Activated CD8-positive, alpha-beta memory T cell treated with anti-CD3 and anti-CD28 coated beads, Interleukin-2, amount 10 ng/mL, durations not matched to agents 7 days and 5 days (primary cell): Measurements from ENCODE around the gene AMMECR1. TPM values are rescaled to one million over a fixed set of nuclear protein-coding genes. Genes with fewer than 3 reads are reported as not detected.
"Not testable (repeated sequence)": the region's sequence is repeated elsewhere in the genome, so short reads cannot be mapped to it uniquely, and the experiment has no call there.

Experiments
- ATAC-seq: fragments of 150-1000 bp; cut with Tn5 transposase; one replicate; pipeline ENCODE4 v1.10.0; 2021; ENCODE audit warnings: moderate library complexity
- CTCF ChIA-PET: fragments of 350-600 bp; sonication (Branson Sonifier 250); formaldehyde crosslinking; loops from one replicate; lab custom pipeline; 2021; ENCODE audit warnings: antibody characterized with exemption; lab: Charles Lee
- DNase-seq: peaks from one replicate; pipeline ENCODE4 v3.0.0-alpha.2; 2020
- H3K27ac Mint-ChIP-seq: one replicate; pipeline ENCODE4 v1.8.0; 2021; ENCODE audit warnings: mild to moderate bottlenecking, mixed read lengths
- H3K27me3 Mint-ChIP-seq: one replicate; pipeline ENCODE4 v1.8.0; 2021; ENCODE audit warnings: mixed read lengths
- H3K36me3 Mint-ChIP-seq: one replicate; pipeline ENCODE4 v1.8.0; 2021; ENCODE audit warnings: mild to moderate bottlenecking, mixed read lengths
- H3K4me1 Mint-ChIP-seq: one replicate; pipeline ENCODE4 v1.8.0; 2021; ENCODE audit warnings: mixed read lengths
- H3K4me3 Mint-ChIP-seq: one replicate; pipeline ENCODE4 v1.8.0; 2021; ENCODE audit warnings: mild to moderate bottlenecking, moderate library complexity, mixed read lengths
- H3K9me3 Mint-ChIP-seq: one replicate; pipeline ENCODE4 v1.8.0; 2022; ENCODE audit warnings: low read depth, mixed read lengths
- total RNA-seq, 2 experiments: library from RNA; stranded (reverse); gene quantifications; one replicate each; pipeline ENCODE4 v1.2.3, GENCODE V29; 2021

The AMMECR1 gene
- total RNA-seq, 2 experiments from 2014 or later, result 8.8 to 10.1 TPM

GRCh38 chrX:110267874-110268273 is 50.0 kb downstream of the AMMECR1 start:
- Mint-ChIP-seq H3K36me3 (peaks cover 3% of the 10 kb centered on the region), H3K9me3 (no peaks in the 10 kb centered on the region), H3K4me1 (peaks cover 16% of the 10 kb centered on the region), H3K27me3 (no peaks in the 10 kb centered on the region), H3K4me3 (no peak overlapping the region), H3K27ac (no peak overlapping the region)
- ATAC-seq, result no peak
- no peak for DNase-seq
- CTCF ChIA-PET, result no interaction called here

DNA sequence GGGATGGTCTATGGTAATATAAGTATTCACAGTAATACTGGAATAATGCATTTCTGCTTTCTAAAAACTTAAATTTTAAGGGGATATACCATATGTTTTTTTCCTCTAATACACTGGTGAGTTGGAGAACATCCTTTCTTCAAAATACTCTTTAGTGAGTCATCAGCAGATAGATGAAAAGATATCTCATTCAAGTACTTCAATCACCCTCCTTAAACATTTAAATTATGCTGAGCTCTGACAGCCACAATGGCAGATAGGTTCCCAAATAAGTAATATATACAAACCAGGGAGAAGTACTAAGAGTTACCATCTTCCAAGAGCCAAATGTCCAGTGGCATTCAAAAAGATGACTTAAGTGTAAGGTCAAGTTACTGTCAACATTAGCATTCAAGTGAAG is 52.2 kb downstream of the AMMECR1 start:
- Mint-ChIP-seq H3K4me1 (peaks cover 16% of the 10 kb centered on the region), H3K9me3 (no peaks in the 10 kb centered on the region), H3K27ac (no peak overlapping the region), H3K27me3 (no peaks in the 10 kb centered on the region), H3K4me3 (no peak overlapping the region), H3K36me3 (peaks cover 4% of the 10 kb centered on the region)
- CTCF ChIA-PET, result no interaction called here
- ATAC-seq (no peak), DNase-seq (no peak)

DNA sequence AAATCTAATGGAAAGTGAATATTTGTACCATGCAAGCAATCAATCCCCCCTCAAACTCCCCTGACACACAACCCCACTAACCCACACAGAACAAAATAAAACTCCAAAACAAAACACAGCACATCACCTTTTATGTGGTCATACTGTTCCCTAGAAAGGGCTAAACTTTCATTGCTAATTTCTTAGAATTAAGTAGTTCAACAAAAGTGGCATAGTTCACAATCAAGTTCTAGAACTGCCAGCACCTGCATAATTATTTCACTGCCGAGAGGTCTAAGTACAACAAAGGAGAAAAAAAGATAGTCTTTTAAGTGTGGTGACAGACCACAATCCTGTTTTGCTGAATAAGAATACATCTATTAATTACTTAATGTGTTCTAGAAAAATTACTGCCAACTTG is 58.8 kb downstream of the AMMECR1 start:
- Mint-ChIP-seq H3K36me3 (peaks cover 6% of the 10 kb centered on the region), H3K27ac (no peak overlapping the region), H3K4me3 (no peak overlapping the region), H3K27me3 (no peaks in the 10 kb centered on the region), H3K4me1 (no peaks in the 10 kb centered on the region), H3K9me3 (no peaks in the 10 kb centered on the region)
- ATAC-seq (no peak), DNase-seq (no peak)
- CTCF ChIA-PET, result no interaction called here

DNA sequence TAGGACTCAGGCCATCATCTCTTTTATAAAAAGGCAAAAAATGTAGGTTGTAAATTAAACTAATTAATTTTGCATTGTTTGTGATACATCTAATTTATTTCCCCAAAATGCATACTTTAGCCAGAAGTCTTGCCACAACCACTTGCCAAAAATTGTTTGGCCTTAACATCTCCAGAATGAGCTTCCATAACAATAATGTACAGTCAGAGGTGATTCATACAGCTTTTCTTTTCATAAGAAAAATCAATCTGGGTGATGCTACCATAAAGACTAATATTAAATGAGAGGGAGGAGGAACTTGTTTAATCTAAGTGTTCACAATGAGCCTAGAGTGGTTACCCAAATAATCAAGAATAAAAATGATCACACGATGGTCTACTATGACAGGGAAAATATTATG is 59.3 kb downstream of the AMMECR1 start:
- Mint-ChIP-seq H3K27me3 (no peaks in the 10 kb centered on the region), H3K27ac (no peak overlapping the region), H3K4me3 (no peak overlapping the region), H3K9me3 (no peaks in the 10 kb centered on the region), H3K4me1 (no peaks in the 10 kb centered on the region), H3K36me3 (peaks cover 5% of the 10 kb centered on the region)
- CTCF ChIA-PET, result no interaction called here
- ATAC-seq (no peak), DNase-seq (no peak)

DNA sequence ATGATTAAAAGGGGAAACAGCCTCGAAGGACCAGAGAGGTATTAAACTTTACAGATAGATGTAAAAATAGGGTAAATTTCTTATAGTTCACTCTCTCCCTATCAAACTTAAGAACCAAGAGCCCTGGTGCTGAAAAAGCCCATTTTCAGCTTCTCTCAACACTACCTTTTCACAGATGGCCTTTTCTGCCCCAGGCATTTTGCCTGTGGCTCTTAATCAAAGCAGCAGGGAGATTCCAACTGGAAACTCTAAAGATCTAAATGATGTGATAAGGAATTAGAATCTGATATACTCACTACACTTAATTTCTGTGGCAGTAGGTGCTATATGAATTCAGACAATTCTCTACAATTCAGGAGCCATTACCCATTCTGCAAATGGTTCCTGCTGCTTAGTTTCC is 60.0 kb downstream of the AMMECR1 start:
- ATAC-seq, result no peak
- H3K36me3 Mint-ChIP-seq, result peaks cover 6% of the 10 kb centered on the region
- no peak overlapping the region for H3K4me3 Mint-ChIP-seq
- no peak for DNase-seq
- no peak overlapping the region for H3K27ac Mint-ChIP-seq
- no peaks in the 10 kb centered on the region for H3K9me3 Mint-ChIP-seq
- H3K4me1 Mint-ChIP-seq, result no peaks in the 10 kb centered on the region
- no peaks in the 10 kb centered on the region for H3K27me3 Mint-ChIP-seq
- CTCF ChIA-PET, result no interaction called here

DNA sequence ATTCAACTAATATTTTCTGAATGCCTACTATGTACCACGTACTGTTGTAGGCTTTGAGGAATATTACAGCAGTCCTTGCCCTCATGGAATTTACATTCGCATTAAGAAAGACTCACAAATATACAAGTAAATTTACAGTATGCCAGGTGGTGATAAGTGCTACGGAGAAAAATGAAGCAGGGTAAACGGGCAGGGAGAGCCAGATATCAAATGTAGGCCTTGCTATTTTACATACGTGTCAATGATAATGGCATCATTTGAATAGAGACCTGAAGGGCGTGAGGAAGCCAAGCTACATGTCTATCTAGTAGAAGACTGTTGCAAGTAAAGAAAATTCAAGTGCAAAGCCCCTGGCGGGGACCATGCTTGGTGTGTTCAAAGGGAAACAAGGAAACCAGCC is 65.2 kb downstream of the AMMECR1 start:
- Mint-ChIP-seq H3K36me3 (peaks cover 11% of the 10 kb centered on the region), H3K27ac (no peak overlapping the region), H3K4me1 (no peaks in the 10 kb centered on the region)

DNA sequence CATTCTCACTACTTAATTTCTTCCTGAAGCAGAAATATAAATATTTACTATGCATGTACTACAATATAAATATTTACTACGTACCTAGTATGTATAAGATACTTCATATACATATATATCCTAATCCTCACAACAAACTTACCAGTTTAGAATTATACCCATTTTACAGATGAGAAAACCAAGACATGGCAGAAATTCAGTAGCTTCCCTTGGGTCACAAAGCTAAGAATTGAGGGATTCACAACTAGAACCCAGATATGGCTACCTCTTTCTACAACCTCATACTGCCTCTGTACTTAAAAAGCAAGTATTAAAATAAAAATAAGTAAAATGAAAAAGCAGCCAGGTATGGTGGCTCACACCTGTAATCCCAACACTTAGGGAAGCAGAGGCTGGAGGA is 65.9 kb downstream of the AMMECR1 start:
- H3K36me3 Mint-ChIP-seq, result peaks cover 11% of the 10 kb centered on the region
- H3K4me3 Mint-ChIP-seq, result no peak overlapping the region
- no peak for ATAC-seq
- no peaks in the 10 kb centered on the region for H3K9me3 Mint-ChIP-seq
- DNase-seq, result no peak
- CTCF ChIA-PET, result no interaction called here
- H3K27me3 Mint-ChIP-seq, result no peaks in the 10 kb centered on the region
- H3K4me1 Mint-ChIP-seq, result no peaks in the 10 kb centered on the region
- H3K27ac Mint-ChIP-seq, result no peak overlapping the region

More for the DNA sequence above, 65.2 kb downstream of the AMMECR1 start:
- ATAC-seq (no peak), DNase-seq (no peak)
- no peaks in the 10 kb centered on the region for H3K9me3 Mint-ChIP-seq
- H3K27me3 Mint-ChIP-seq, result no peaks in the 10 kb centered on the region
- CTCF ChIA-PET, result no interaction called here
- no peak overlapping the region for H3K4me3 Mint-ChIP-seq

GRCh38 chrX:110251526-110251925 is 66.4 kb downstream of the AMMECR1 start:
- H3K4me3 Mint-ChIP-seq, result no peak overlapping the region
- no peak for ATAC-seq
- no peak for DNase-seq
- no peak overlapping the region for H3K27ac Mint-ChIP-seq
- no peaks in the 10 kb centered on the region for H3K9me3 Mint-ChIP-seq
- CTCF ChIA-PET, result no interaction called here
- H3K4me1 Mint-ChIP-seq, result peaks cover 2% of the 10 kb centered on the region
- H3K36me3 Mint-ChIP-seq, result peaks cover 11% of the 10 kb centered on the region
- H3K27me3 Mint-ChIP-seq, result no peaks in the 10 kb centered on the region

GRCh38 chrX:110250847-110251246 is 67.0 kb downstream of the AMMECR1 start:
- ATAC-seq, result no peak
- Mint-ChIP-seq H3K27ac (no peak overlapping the region), H3K27me3 (no peaks in the 10 kb centered on the region), H3K36me3 (peaks cover 12% of the 10 kb centered on the region), H3K9me3 (no peaks in the 10 kb centered on the region), H3K4me3 (no peak overlapping the region), H3K4me1 (peaks cover 6% of the 10 kb centered on the region)
- DNase-seq, result no peak
- CTCF ChIA-PET, result no interaction called here

GRCh38 chrX:110248578-110248977 is 69.3 kb downstream of the AMMECR1 start:
- peaks cover 8% of the 10 kb centered on the region for H3K4me1 Mint-ChIP-seq
- no peak for DNase-seq
- CTCF ChIA-PET, result no interaction called here

DNA sequence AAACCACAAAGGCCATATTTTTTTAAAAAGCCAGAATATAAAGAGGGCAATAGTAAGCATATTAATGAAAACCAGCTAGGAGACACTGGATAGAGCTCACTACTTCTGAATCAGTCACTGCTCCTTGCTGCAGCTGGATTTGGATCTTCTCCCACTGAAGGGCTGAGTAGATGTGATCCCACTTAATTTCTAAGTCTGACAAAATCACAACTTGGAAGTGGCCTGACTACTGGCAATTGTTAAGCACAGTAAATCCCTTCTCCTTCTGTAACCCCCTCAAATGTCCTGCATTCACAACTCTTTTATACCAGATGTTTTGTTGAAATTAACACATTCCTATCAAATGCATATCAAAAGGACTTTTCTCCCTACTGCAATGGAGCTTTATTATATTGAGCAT is 72.9 kb downstream of the AMMECR1 start:
- H3K4me1 Mint-ChIP-seq, result peaks cover 10% of the 10 kb centered on the region
- H3K4me3 Mint-ChIP-seq, result no peak overlapping the region
- CTCF ChIA-PET, result no interaction called here
- peaks cover 11% of the 10 kb centered on the region for H3K36me3 Mint-ChIP-seq
- ATAC-seq (no peak), DNase-seq (no peak)
- H3K27me3 Mint-ChIP-seq, result no peaks in the 10 kb centered on the region
- no peaks in the 10 kb centered on the region for H3K9me3 Mint-ChIP-seq
- H3K27ac Mint-ChIP-seq, result no peak overlapping the region

More at GRCh38 chrX:110248578-110248977, 69.3 kb downstream of the AMMECR1 start:
- H3K4me3 Mint-ChIP-seq, result no peak overlapping the region
- no peaks in the 10 kb centered on the region for H3K9me3 Mint-ChIP-seq
- peaks cover 11% of the 10 kb centered on the region for H3K36me3 Mint-ChIP-seq
- no peak for ATAC-seq
- H3K27ac Mint-ChIP-seq, result no peak overlapping the region
- no peaks in the 10 kb centered on the region for H3K27me3 Mint-ChIP-seq

- H3K9me3 Mint-ChIP-seq, result no peaks in the 10 kb centered on the region
- ATAC-seq (no peak), DNase-seq (no peak)
- peaks cover 17% of the 10 kb centered on the region for H3K36me3 Mint-ChIP-seq
- H3K4me3 Mint-ChIP-seq, result no peak overlapping the region
- no peak overlapping the region for H3K27ac Mint-ChIP-seq
- CTCF ChIA-PET, result no interaction called here
- peaks cover 32% of the 10 kb centered on the region for H3K4me1 Mint-ChIP-seq
- no peaks in the 10 kb centered on the region for H3K27me3 Mint-ChIP-seq
Measured at GRCh38 chrX:110242371-110242770, 75.5 kb downstream of the AMMECR1 start.

- H3K4me3 Mint-ChIP-seq, result no peak overlapping the region
- H3K27me3 Mint-ChIP-seq, result no peaks in the 10 kb centered on the region
- CTCF ChIA-PET, result no interaction called here
- no peaks in the 10 kb centered on the region for H3K9me3 Mint-ChIP-seq
- peaks cover 17% of the 10 kb centered on the region for H3K36me3 Mint-ChIP-seq
- peaks cover 37% of the 10 kb centered on the region for H3K4me1 Mint-ChIP-seq
- ATAC-seq, result no peak
- no peak for DNase-seq
- no peak overlapping the region for H3K27ac Mint-ChIP-seq
Measured at GRCh38 chrX:110241816-110242215, 76.1 kb downstream of the AMMECR1 start.

DNA sequence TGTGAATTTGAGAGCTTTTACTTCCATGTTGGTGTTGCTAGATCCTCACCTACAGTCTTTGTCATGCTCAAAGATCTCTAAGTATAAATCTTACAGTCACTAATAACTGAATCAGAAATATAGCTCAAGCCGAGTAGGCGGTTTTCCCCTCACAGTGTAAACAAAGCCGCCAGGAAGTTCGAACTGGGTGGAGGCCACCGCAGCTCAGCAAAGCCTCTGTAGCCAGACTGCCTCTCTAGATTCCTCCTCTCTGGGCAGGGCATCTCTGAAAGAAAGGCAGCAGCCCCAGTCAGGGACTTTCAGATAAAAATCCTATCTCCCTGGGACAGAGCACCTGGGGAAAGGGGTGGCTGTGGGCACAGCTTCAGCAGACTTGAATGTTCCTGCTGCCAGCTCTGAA is 79.6 kb downstream of the AMMECR1 start:
- Mint-ChIP-seq H3K4me1 (peaks cover 36% of the 10 kb centered on the region), H3K27ac (peak overlapping the region; percentile 63), H3K36me3 (peaks cover 20% of the 10 kb centered on the region)
- H3K27me3 Mint-ChIP-seq, ATAC-seq, H3K4me3 Mint-ChIP-seq, H3K9me3 Mint-ChIP-seq: not testable (repeated sequence)
- DNase-seq, result peak; percentile 68
- CTCF ChIA-PET, result interaction anchor here (1.3 kb wide), 2 partner anchors 18 to 79 kb away, joined by 4 read pairs; partner anchors contain the start of gene AMMECR1

GRCh38 chrX:110231485-110231884 is 86.4 kb downstream of the AMMECR1 start:
- Mint-ChIP-seq H3K36me3 (peaks cover 22% of the 10 kb centered on the region), H3K4me1 (peaks cover 21% of the 10 kb centered on the region)
- H3K9me3 Mint-ChIP-seq, DNase-seq, H3K27me3 Mint-ChIP-seq, H3K4me3 Mint-ChIP-seq, H3K27ac Mint-ChIP-seq, ATAC-seq, CTCF ChIA-PET: not testable (repeated sequence)
